IMR-90 (cell line): Measurements from ENCODE around the gene COX14. TPM values are rescaled to one million over a fixed set of nuclear protein-coding genes. Genes with fewer than 3 reads are reported as not detected.
A peak's percentile ranks its signal among the peaks of the same experiment; 100 is the strongest.

ENCODE experiments used
- ATAC-seq: fragments of 200-7000 bp; cut with Tn5 transposase; 2 replicates; pipeline ENCODE4 v1.9.1; 2020; ENCODE audit warnings: low read depth, mild to moderate bottlenecking, moderate library complexity
- BruUV-seq: library from RNA; stranded (reverse); fragments of 400-500 nt; replicated peaks from 2 replicates; lab custom pipeline; 2021; lab: Mats Ljungman, UMichigan
- CTCF ChIA-PET: fragments of 300-600 bp; formaldehyde crosslinking; extraction: SDS; loops from one replicate; lab custom pipeline; 2021; ENCODE audit warnings: antibody characterized with exemption; lab: Yijun Ruan, JAX
- POLR2A ChIA-PET: fragments of 300-600 bp; sonication (Branson Sonifier 250); formaldehyde crosslinking; loops from one replicate; lab custom pipeline; 2022; ENCODE audit warnings: antibody characterized with exemption; ENCODE audit not compliant: unreplicated experiment; lab: Charles Lee
- DNase-seq: peaks from one replicate; pipeline ENCODE4 v3.0.0; 2013
- H2AFZ ChIP-seq: replicated peaks from 2 replicates; pipeline ENCODE3; 2013; ENCODE audit warnings: low read length, mild to moderate bottlenecking; ENCODE audit not compliant: poor library complexity
- H2AK5ac ChIP-seq: 2 replicates; pipeline ENCODE4 v1.6.1; 2013; ENCODE audit warnings: low read depth, low read length, inconsistent platforms
- H2AK9ac ChIP-seq: replicated peaks from 2 replicates; pipeline ENCODE3; 2013; ENCODE audit warnings: mild to moderate bottlenecking, low read depth, low read length, moderate library complexity; ENCODE audit not compliant: poor library complexity
- H2BK120ac ChIP-seq: 2 replicates; pipeline ENCODE4 v1.6.1; 2013; ENCODE audit warnings: low read depth, low read length, inconsistent platforms
- H2BK15ac ChIP-seq: 3 replicates; pipeline ENCODE4 v1.6.1; 2013; ENCODE audit warnings: low read depth, low read length, inconsistent platforms
- H2BK20ac ChIP-seq: 2 replicates; pipeline ENCODE4 v1.6.1; 2013; ENCODE audit warnings: low read depth, mild to moderate bottlenecking, inconsistent platforms, low read length, moderate library complexity
- H2BK5ac ChIP-seq: 2 replicates; pipeline ENCODE4 v1.6.1; 2013; ENCODE audit warnings: mild to moderate bottlenecking, low read depth, low read length, inconsistent platforms; ENCODE audit not compliant: poor library complexity, severe bottlenecking
- H3K14ac ChIP-seq: replicated peaks from 2 replicates; pipeline ENCODE4 v1.6.1; 2013; ENCODE audit warnings: low read depth, low read length, inconsistent platforms
- H3K18ac ChIP-seq: 2 replicates; pipeline ENCODE4 v1.6.1; 2013; ENCODE audit warnings: low read depth, low read length, control low read depth
- H3K23ac ChIP-seq: 2 replicates; pipeline ENCODE4 v1.6.1; 2013; ENCODE audit warnings: low read depth, low read length, inconsistent platforms
- H3K27ac ChIP-seq: 2 replicates; pipeline ENCODE4 v1.5.1; 2013; ENCODE audit warnings: mild to moderate bottlenecking, control low read depth, low read length; ENCODE audit not compliant: insufficient read depth
- H3K27me3 ChIP-seq: 2 replicates; pipeline ENCODE4 v1.6.1; 2013; ENCODE audit warnings: low read length; ENCODE audit not compliant: control insufficient read depth, insufficient read depth
- H3K36me3 ChIP-seq: 2 replicates; pipeline ENCODE4 v1.6.1; 2013; ENCODE audit warnings: low read length, mixed read lengths; ENCODE audit not compliant: control insufficient read depth, insufficient read depth
- H3K4ac ChIP-seq: 2 replicates; pipeline ENCODE4 v1.6.1; 2013; ENCODE audit warnings: low read depth, low read length, inconsistent platforms
- H3K4me1 ChIP-seq: 2 replicates; pipeline ENCODE4 v1.6.1; 2013; ENCODE audit warnings: low read length, mixed read lengths; ENCODE audit not compliant: control insufficient read depth, insufficient read depth
- H3K4me2 ChIP-seq: 2 replicates; pipeline ENCODE4 v1.6.1; 2013; ENCODE audit warnings: low read depth, mild to moderate bottlenecking, control low read depth, low read length, moderate library complexity
- H3K4me3 ChIP-seq: 2 replicates; pipeline ENCODE4 v1.5.1; 2013; ENCODE audit warnings: low read depth, mild to moderate bottlenecking, control low read depth, low read length, moderate library complexity; ENCODE audit not compliant: insufficient read depth
- H3K56ac ChIP-seq: 2 replicates; pipeline ENCODE4 v1.6.1; 2013; ENCODE audit warnings: low read length, inconsistent platforms; ENCODE audit not compliant: insufficient read depth; ENCODE audit errors: extremely low read depth
- H3K79me1 ChIP-seq, 2 experiments: 2 replicates each; pipeline ENCODE4 v1.6.1; 2013; ENCODE audit warnings: low read length in 2 of 2, inconsistent platforms in 1 of 2, low read depth in 1 of 2
- H3K9ac ChIP-seq: 2 replicates; pipeline ENCODE4 v1.6.1; 2013; ENCODE audit warnings: low read depth, low read length, control low read depth
- H3K9me1 ChIP-seq: 2 replicates; pipeline ENCODE4 v1.6.1; 2013; ENCODE audit warnings: low read length, inconsistent platforms; ENCODE audit not compliant: insufficient read depth
- H3K9me3 ChIP-seq: 2 replicates; pipeline ENCODE4 v1.6.1; 2013; ENCODE audit warnings: low read length; ENCODE audit not compliant: control insufficient read depth, insufficient read depth
- H4K20me1 ChIP-seq: 2 replicates; pipeline ENCODE4 v1.6.1; 2013; ENCODE audit warnings: low read length, inconsistent platforms; ENCODE audit not compliant: insufficient read depth
- H4K5ac ChIP-seq: 2 replicates; pipeline ENCODE4 v1.6.1; 2013; ENCODE audit warnings: mild to moderate bottlenecking, low read depth, low read length, control low read depth
- H4K8ac ChIP-seq, 2 experiments: 2 replicates each; pipeline ENCODE4 v1.6.1; 2013; ENCODE audit warnings: low read depth in 2 of 2, low read length in 2 of 2, control low read depth in 1 of 2, inconsistent platforms in 1 of 2
- H4K91ac ChIP-seq: 2 replicates; pipeline ENCODE4 v1.6.1; 2013; ENCODE audit warnings: low read depth, low read length, inconsistent platforms; ENCODE audit not compliant: insufficient read depth
- BHLHE40 ChIP-seq: fragments of 150-350 bp; IDR thresholded peaks from 2 replicates; pipeline ENCODE4 v1.6.1; 2016; ENCODE audit warnings: mild to moderate bottlenecking, low read depth, low read length
- CHD1 ChIP-seq: IDR thresholded peaks from 2 replicates; pipeline ENCODE4 v1.6.1; 2012; ENCODE audit warnings: low read depth, low read length, improper control_type of control experiment
- CTCF ChIP-seq: conservative IDR thresholded peaks from 2 replicates; pipeline ENCODE4 v1.5.1; 2012; ENCODE audit warnings: mild to moderate bottlenecking, low read depth, low read length, improper control_type of control experiment
- ELK1 ChIP-seq: fragments of 150-350 bp; IDR thresholded peaks from 2 replicates; pipeline ENCODE4 v1.6.1; 2016; ENCODE audit warnings: low read depth, mild to moderate bottlenecking, low read length, moderate library complexity, borderline replicate concordance
- FOS ChIP-seq: fragments of 150-350 bp; IDR thresholded peaks from 2 replicates; pipeline ENCODE4 v1.6.1; 2016; ENCODE audit warnings: low read depth, low read length
- MAZ ChIP-seq: IDR thresholded peaks from 2 replicates; pipeline ENCODE4 v1.6.1; 2012; ENCODE audit warnings: low read depth, mild to moderate bottlenecking, low read length, improper control_type of control experiment, moderate library complexity, borderline replicate concordance
- NFE2L2 ChIP-seq: fragments of 150-350 bp; IDR thresholded peaks from 2 replicates; pipeline ENCODE4 v1.6.1; 2016; ENCODE audit warnings: low read depth, mild to moderate bottlenecking, low read length
- POLR2A ChIP-seq: IDR thresholded peaks from 2 replicates; pipeline ENCODE4 v1.6.1; 2012; ENCODE audit warnings: mild to moderate bottlenecking, low read depth, low read length
- RAD21 ChIP-seq: IDR thresholded peaks from 2 replicates; pipeline ENCODE4 v1.6.1; 2012; ENCODE audit warnings: low read length, improper control_type of control experiment
- RCOR1 ChIP-seq: IDR thresholded peaks from 2 replicates; pipeline ENCODE4 v1.6.1; 2012; ENCODE audit warnings: mild to moderate bottlenecking, low read length, improper control_type of control experiment; ENCODE audit not compliant: insufficient replicate concordance
- RFX5 ChIP-seq: IDR thresholded peaks from 2 replicates; pipeline ENCODE4 v1.8.0; 2012; ENCODE audit warnings: low read depth, mild to moderate bottlenecking, low read length, moderate library complexity
- SMC3 ChIP-seq: fragments of 150-350 bp; IDR thresholded peaks from 2 replicates; pipeline ENCODE4 v1.6.1; 2016; ENCODE audit warnings: low read depth, mild to moderate bottlenecking, antibody characterized with exemption, low read length, moderate library complexity
- USF2 ChIP-seq: fragments of 150-350 bp; IDR thresholded peaks from 2 replicates; pipeline ENCODE4 v1.6.1; 2017; ENCODE audit warnings: mild to moderate bottlenecking, antibody characterized with exemption, low read length, low read depth
- WGBS, 2 experiments: methylation state at CpG; one replicate each; pipeline versions ENCODE4 v1.1.5 to v1.1.7; 2013; ENCODE audit warnings: missing lambda C conversion rate in 2 of 2; ENCODE audit not compliant: insufficient read length in 1 of 2; ENCODE audit errors: extremely low coverage in 2 of 2; 5-methylcytosine and 5-hydroxymethylcytosine counted together
- dilution Hi-C: fragments of 300-500 bp; cut with HindIII; formaldehyde crosslinking; loops from one replicate; pipeline ENCODE4 v1.14.3; 2018; ENCODE audit warnings: low sequenced_read_pairs; ENCODE audit not compliant: unreplicated experiment
- in situ Hi-C: fragments of 300-500 bp; cut with MboI; formaldehyde crosslinking; loops from 3 replicates; pipeline ENCODE4 v1.14.3; 2019; ENCODE audit warnings: low sequenced_read_pairs, inconsistent platforms, mixed read lengths
- intact Hi-C: fragments of 100-400 bp; cut with micrococcal nuclease; formaldehyde crosslinking; loops from 2 replicates; pipeline ENCODE4 v1.10.0; 2022
- polyA plus RNA-seq, 3 experiments: library from polyadenylated mRNA; depleted of rRNA; stranded (reverse); fragments of >200 nt; gene quantifications; 2 replicates each; pipeline ENCODE4 v1.2.3, GENCODE V29; 2012; ENCODE audit warnings: low replicate concordance in 1 of 3
- total RNA-seq: library from RNA; depleted of rRNA; stranded (reverse); fragments of >200 nt; gene quantifications from 2 replicates; pipeline ENCODE4 v1.2.3, GENCODE V29; 2012

Gene COX14
- total and polyA plus RNA-seq, 2 of the 4 experiments (the other 2 are of a cell fraction): 30.8 to 81.8 TPM

- BruUV-seq: no TSS peak
- Histone ChIP-seq H2BK120ac (peak overlapping the region; percentile 26; the same call in 1 of the 2 replicates), H3K23ac (peak overlapping the region; percentile 10; the same call in 1 of the 2 replicates), H3K27me3 (peaks cover 3% of the 10 kb centered on the region; the same call in 1 of the 2 replicates), H3K4me3 (no peak overlapping the region), H4K91ac (peak overlapping the region; percentile 26; the same call in 1 of the 2 replicates), H3K79me1 (peaks cover 6 to 22% of the 10 kb centered on the region in 2 experiments; a peak in 3 of 4 replicates), H3K4me1 (peaks cover 13% of the 10 kb centered on the region), H2BK15ac (no peak overlapping the region), H3K56ac (no peak overlapping the region), H3K9ac (0 out of 2 replicates have a peak overlapping the region, but pooled peaks have one; percentile 18), H3K14ac (peak overlapping the region; percentile 78), H4K20me1 (0 out of 2 replicates have a peak, but pooled peaks cover 4% of the 10 kb centered on the region), H3K4ac (peak overlapping the region; percentile 3; the same call in 1 of the 2 replicates), H3K27ac (0 out of 2 replicates have a peak overlapping the region, but pooled peaks have one; percentile 7), H3K36me3 (no peaks in the 10 kb centered on the region), H2AK9ac (peak overlapping the region; percentile 83), H3K9me3 (no peaks in the 10 kb centered on the region), H2AK5ac (peak overlapping the region; percentile 39; the same call in 1 of the 2 replicates), H3K18ac (peak overlapping the region; percentile 12; the same call in 1 of the 2 replicates), H3K4me2 (no peak overlapping the region), H3K9me1 (peaks cover 4% of the 10 kb centered on the region), H2BK5ac (peak overlapping the region; percentile 51), H4K5ac (peak overlapping the region; percentile 68), H4K8ac (peak overlapping the region; percentile 49 to 96), H2AFZ (peak overlapping the region; percentile 99), H2BK20ac (peak overlapping the region; percentile 29; the same call in 1 of the 2 replicates)
- CTCF ChIA-PET: interaction anchor here (0.8 to 2.2 kb wide), 5 partner anchors 10 to 144 kb away, joined by 3 to 13 read pairs (median 6); no protein-coding TSS in a partner anchor
- 67% methylated on average over 2 of the region's 8 CpGs; no CpG with 5 or more reads in 1 of the 2 experiments for WGBS, 2 experiments
- DNase-seq (no peak), ATAC-seq (no peak)
- POLR2A ChIA-PET: interaction anchor here (0.6 to 0.9 kb wide), 2 partner anchors 74 to 111 kb away, joined by 3 read pairs; no protein-coding TSS in a partner anchor
- intact Hi-C loops: no loop called here
- in situ Hi-C loops: no loop called here
- dilution Hi-C loops: no loop called here
- TF ChIP-seq CTCF (no peak), BHLHE40 (no peak), ELK1 (no peak), NFE2L2 (no peak), RFX5 (no peak; the same call in 1 of the 2 replicates), FOS (no peak), SMC3 (no peak), MAZ (no peak), RCOR1 (no peak), POLR2A (no peak), USF2 (no peak), RAD21 (no peak), CHD1 (no peak)
These were observed 1.8 kb upstream of the COX14 start for GRCh38 chr12:50110127-50110761.
